HG03159 (cell line): ENCODE data around the gene SHB.

Experiments used
- ATAC-seq: cut with Tn5 transposase; IDR thresholded peaks from one replicate; pipeline ENCODE4 v1.9.1; 2021; ENCODE audit warnings: mild to moderate bottlenecking, moderate library complexity; ENCODE audit not compliant: unreplicated experiment

Gene SHB

DNA sequence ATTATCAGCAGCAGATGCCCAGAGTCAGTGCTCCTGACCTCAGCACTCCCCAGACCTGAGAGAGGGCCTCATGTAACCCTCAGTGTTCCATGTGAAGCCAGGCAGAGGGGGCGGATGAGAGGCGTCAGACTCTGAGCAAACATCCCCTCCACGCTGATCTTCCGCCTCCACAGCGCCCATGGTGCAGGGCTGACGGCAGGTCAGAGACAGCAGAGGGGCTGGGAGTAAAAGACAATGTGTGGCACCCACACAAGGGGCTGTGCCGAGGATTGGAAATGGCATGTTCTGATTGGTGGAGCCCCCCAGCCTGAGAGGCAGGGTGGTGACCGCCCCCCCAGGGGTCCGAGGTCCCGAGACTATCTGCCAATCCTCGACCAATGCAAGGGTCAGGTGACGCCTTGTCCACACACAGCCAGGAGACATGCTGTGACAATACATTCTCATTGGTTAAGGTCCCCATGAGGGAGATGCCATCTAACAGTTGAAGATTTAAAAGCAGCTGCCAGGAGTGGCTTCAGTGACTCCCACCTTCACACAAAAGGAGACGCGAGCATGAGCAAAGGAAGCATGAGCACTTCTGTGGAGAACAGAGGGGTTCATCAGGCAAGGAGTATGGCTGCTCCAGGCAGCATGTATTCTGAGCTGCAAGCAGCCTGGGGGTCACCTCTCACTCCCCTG, 145.8 kb downstream of the SHB start:
- ATAC-seq, result no peak

- no peak for ATAC-seq
These were observed 146.5 kb downstream of the SHB start for GRCh38 chr9:37922363-37923117.

DNA sequence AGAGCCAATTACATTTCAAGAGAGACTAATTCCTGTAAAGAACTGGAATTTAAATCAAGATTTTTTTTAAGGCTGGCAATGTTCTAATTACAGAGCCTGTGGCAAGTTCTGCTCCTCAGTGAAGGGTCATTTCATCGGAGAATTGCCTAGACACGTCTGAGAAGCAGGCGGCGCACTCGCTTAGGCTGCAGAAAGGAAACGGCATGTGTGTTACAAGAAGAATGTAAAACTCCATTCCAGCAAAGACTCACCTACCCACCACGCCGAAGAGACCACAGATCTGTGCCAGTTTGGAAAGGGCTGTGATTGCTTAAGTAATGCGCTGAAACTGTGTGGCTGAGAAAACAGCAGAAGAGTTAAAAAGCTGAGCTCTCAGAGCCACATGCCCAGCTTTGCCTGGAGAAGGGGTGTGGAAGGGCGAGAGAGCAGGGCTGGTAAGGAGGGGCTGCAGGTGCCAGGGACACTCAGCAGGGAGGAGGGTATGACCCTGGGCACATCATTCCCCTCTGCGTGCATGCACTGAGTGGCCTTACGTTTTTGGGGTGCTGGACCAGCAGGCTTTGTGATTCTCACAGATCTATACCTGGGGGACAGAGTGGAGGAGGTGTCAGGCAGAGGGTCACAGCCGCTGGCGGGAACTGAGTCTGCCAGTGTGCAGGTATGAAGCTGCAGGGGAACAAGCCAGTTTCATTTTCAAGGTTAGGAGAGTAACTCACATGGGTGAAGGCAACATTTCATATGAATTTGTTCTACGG, 147.3 kb downstream of the SHB start:
- ATAC-seq, result no peak

- no peak for ATAC-seq
These were observed 147.9 kb downstream of the SHB start for GRCh38 chr9:37921168-37921510.

- peak; percentile 66 for ATAC-seq
These were observed 148.4 kb downstream of the SHB start for GRCh38 chr9:37920471-37921167.

GRCh38 chr9:37919956-37920335, 149.1 kb downstream of the SHB start:
- no peak for ATAC-seq

DNA sequence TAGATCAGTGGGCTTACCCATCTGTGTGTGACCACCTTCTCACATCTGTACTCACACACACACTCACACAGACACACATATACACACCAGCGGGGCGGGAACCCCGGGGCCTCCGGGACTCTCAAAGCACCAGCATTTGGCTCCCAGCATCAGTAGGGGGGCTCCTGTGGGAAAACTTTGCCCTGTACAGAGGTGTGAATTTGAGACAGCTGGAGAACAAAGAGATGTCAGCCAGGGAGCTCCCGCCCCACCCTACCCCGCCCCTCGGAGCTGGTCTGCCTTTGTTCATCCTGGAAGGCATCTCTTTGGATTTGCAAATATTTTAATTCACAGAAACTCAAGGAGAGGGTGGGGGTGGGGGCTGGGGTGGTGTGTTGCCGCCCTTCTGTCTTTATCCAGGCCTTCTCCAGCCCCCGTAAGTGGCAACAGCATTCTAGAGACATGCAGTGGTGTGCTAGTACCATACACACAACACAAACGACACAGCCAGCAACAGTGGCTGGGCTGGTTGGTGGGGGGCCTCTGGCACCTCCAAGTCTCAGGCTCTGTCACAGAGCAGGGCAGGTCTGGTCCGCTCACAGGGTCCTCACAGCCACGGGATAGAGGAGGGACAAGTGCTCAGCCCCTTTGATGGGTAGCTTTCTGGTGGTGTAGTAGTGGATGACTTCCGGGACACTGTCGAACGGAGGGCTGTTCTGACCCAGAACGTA, 149.6 kb downstream of the SHB start:
- no peak for ATAC-seq

DNA sequence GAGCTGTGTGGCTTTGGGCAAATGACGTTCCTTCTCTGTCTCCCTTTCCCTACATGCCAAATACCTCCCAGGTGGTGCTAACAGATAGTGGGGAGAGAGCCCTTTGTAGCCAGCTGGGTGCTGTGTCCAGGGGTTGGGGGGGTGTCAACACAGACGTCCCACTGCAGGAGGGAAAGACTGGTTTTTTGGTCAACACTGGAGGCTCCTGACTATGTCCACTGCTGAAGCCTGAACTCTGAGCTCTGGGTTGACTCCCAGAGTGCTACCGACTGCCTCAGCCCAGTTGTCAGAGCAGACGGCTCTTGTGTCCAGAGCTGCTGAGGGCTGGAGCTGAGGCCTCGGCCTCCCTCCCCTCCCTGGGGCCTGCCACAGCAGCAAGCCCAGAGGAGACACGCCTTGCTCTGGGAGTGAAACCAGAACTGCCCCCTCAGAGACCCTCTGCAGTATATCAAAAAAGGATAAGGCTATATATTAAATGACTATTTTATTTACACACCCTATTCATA, 150.3 kb downstream of the SHB start:
- ATAC-seq, result no peak

GRCh38 chr9:37917801-37918664, 151.0 kb downstream of the SHB start:
- ATAC-seq, result no peak

- ATAC-seq, result no peak
These were observed 151.7 kb downstream of the SHB start for GRCh38 chr9:37917313-37917731.

DNA sequence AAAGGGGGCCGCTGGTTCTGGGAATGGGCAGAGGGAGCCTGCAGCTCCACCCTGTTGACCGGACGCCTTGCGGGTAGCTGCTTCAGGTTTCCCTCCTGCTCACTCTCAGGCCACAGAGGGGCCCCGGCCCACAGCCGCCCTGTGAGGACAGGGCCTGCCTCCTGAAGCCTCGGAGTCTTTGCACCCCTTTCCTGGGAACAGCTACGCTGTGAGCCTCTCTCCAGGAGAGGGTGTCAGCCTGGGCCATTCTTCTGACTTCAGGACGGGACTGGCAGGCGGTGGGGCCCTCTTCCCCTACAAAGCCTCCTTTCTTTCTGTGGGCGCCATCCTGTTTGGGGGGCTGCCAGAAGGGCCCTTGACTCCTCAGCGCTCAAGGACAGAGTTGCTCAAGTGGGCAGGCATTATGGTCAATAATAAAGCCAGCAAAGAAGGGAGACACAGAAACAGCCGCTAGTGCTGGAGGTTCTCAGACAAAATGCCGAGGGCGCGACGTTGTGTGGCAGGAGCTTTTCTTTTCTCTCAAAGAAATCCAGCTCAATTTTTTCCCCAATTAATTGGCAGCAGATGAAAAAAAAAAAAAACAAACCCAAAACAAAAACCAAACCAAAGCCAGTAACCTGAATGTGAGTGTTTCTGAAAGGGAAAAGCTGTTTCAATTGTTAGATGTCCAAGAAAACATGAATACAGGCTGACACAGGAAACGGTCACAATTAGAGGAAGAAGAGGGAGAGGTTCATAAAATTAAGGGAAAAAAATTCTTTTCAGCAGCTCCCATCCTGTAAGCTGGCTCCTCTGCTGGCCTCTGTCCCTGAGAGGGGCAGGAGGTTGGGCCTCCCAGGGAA, 152.3 kb downstream of the SHB start:
- no peak for ATAC-seq

GRCh38 chr9:37915911-37916470, 153.0 kb downstream of the SHB start:
- ATAC-seq, result no peak

DNA sequence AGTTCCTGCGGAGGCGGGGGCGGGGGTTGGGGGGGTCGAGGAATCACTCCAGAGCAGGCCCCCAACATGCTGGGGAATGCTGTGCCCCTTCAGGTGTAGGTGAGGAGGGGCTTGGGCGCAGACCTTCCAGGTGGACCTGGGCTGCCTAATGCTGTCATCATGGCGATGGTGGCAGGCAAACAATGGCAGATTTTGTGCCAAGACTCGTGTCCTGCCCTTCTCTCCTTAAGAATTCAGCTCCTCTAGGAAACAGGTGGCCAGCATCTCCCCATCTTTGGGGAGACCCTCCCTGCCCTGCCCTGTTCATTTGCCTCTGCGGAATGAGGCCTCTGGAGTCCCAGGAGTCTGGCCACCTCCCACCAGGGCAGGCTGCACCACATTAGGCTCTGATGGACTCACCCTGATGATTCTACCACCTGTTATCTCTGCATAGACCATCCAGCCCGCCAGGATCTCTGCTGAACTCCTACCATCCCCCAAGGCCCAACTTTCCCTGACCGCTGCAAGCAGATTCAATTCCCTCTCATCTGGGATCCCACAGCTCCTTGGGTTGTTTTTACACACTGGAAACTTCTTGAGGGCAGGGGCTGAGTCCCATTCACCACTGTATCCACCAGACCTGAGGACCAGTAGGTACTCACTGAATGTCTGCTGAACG, 154.2 kb downstream of the SHB start:
- no peak for ATAC-seq

GRCh38 chr9:37914154-37914551, 154.9 kb downstream of the SHB start:
- no peak for ATAC-seq

GRCh38 chr9:37913480-37914153, 155.4 kb downstream of the SHB start:
- no peak for ATAC-seq

- ATAC-seq, result no peak
These were observed 157.8 kb downstream of the SHB start for GRCh38 chr9:37911271-37911681.

DNA sequence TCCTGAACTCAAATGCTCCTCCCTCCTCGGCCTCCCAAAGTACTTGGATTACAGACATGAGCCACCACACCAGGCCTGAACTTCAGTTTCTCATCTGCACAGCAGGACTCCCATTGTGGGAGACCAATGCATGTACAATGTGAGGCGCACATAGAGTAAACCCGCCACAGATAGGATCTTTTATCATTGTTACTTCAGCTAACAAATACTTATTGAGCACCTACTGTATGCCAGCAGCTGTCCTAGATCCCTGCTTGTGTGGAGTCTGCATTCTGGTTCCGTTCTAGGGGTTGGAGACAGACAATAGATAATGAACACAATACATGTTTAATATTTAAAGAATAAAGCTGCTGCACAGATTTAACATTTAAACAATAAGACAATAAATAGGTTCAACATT, 158.8 kb downstream of the SHB start:
- no peak for ATAC-seq
